AG10803 (cell line): Measurements from ENCODE around the gene TNIP2.

ENCODE experiments used
- DNase-seq: peaks from one replicate; pipeline ENCODE4 v3.0.0; 2010; ENCODE audit warnings: low read depth
- H3K4me3 ChIP-seq: 2 replicates; pipeline ENCODE4 v1.5.1; 2011; ENCODE audit warnings: mild to moderate bottlenecking, low read length, control low read depth
- CTCF ChIP-seq: conservative IDR thresholded peaks from 2 replicates; pipeline ENCODE4 v1.5.1; 2011; ENCODE audit warnings: mild to moderate bottlenecking, low read length, control low read depth, inconsistent platforms

The TNIP2 gene, protein sequence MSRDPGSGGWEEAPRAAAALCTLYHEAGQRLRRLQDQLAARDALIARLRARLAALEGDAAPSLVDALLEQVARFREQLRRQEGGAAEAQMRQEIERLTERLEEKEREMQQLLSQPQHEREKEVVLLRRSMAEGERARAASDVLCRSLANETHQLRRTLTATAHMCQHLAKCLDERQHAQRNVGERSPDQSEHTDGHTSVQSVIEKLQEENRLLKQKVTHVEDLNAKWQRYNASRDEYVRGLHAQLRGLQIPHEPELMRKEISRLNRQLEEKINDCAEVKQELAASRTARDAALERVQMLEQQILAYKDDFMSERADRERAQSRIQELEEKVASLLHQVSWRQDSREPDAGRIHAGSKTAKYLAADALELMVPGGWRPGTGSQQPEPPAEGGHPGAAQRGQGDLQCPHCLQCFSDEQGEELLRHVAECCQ

GRCh38 chr4:2755821-2756690 is at the start of gene TNIP2:
TNIP2 (minus strand) TSS chr4:2756336; CDS start chr4:2756289, 47 bp downstream.
- peak; percentile 10; the same call in 1 of the 2 replicates for TF ChIP-seq CTCF
- DNase-seq: peak; percentile 81
- peak within 1 kb of the TSS; percentile 76 for H3K4me3 ChIP-seq

- TF ChIP-seq CTCF: no peak
- H3K4me3 ChIP-seq: no peak overlapping the region
- no peak for DNase-seq
Observed at GRCh38 chr4:2804973-2805501, 48.9 kb upstream of the TNIP2 start.

GRCh38 chr4:2804449-2804972 is 48.4 kb upstream of the TNIP2 start:
- DNase-seq: no peak
- TF ChIP-seq CTCF: no peak
- H3K4me3 ChIP-seq: no peak overlapping the region

DNA sequence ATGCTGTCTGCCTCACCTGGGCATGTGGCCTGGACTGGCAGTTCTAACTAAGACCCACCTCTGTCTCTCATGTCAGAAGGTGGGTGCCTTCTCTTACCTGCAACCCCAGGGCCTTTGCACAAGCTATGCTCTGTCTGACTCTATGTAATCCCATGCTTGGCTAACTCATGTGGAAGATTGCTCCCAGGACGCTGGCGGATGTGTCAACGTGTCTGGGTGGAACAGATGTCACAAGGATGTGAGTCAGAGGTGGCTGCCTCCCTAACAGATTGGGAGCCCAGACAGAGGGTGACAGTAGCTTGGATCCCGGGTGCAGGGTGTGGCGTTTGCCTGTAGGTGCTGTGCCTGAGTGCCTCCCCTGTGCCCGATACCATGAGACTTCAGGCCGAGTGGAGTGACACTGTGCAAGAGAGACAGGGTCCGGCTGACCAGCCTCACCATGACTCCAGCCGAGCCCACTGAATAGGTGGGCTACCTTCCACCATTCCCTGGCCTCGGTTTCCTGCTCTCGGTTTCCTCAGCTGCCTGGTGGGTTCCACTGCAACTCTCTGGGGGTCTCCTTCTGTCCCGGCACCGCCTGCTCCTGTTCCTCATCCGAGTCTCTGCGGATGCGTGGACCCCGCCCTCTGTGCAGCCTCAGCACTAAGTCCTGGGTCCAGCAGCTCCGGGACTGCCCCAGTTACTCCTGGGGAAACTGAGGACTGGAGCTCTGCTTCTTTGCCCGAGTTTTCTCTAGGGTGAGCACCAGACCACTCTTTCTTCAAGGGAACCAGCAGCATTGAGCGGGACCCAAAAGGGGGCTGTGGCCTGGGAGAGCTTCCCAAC is 47.7 kb upstream of the TNIP2 start:
- no peak for TF ChIP-seq CTCF
- DNase-seq: peak; percentile 46
- H3K4me3 ChIP-seq: no peak overlapping the region

GRCh38 chr4:2802618-2803531 is 46.7 kb upstream of the TNIP2 start:
- TF ChIP-seq CTCF: no peak

More at GRCh38 chr4:2802618-2803531, 46.7 kb upstream of the TNIP2 start:
- H3K4me3 ChIP-seq: no peak overlapping the region
- DNase-seq: no peak
